ENCODE measurements around the gene POTEH.
"Not testable (repeated sequence)": the region's sequence is repeated elsewhere in the genome, so short reads cannot be mapped to it uniquely, and the experiment has no call there.

DNA sequence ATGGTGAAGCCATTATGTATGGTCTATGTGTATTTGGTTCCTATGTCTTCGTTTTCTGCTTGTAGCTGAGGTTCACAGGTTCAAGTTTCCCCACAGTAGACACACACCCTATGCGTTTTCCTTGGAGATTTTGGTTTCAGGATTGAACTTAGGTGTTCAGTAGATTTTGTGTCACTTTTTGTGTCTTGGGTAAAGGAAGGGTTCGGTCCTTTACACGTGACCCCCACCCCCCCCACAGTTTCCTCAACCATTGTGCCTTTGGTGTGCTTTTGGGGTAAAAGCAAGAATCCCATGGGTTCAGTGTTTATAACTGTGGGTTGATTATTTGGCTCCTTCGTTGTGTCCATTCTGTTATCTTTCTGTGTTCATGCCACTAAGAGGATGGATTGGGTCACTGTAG is 24.3 kb upstream of the POTEH start:
- TF ChIP-seq EZH2 (IDR thresholded peaks at IDR 0.05); POLR2AphosphoS5 (IDR thresholded peaks at IDR 0.05; ENCODE audit: low read depth, low read length); RAD21 (IDR thresholded peaks at IDR 0.05; ENCODE audit: low read depth); POLR2A (IDR thresholded peaks at IDR 0.05; ENCODE audit: borderline replicate concordance, extremely low read depth, insufficient read depth, insufficient read length); EZH2phosphoT487 (IDR thresholded peaks at IDR 0.05; ENCODE audit: borderline replicate concordance); YY1 (IDR thresholded peaks at IDR 0.05; ENCODE audit: extremely low read depth, insufficient replicate concordance, low read depth, low read length); CEBPB (IDR thresholded peaks at IDR 0.05; ENCODE audit: low read depth); SP1 (IDR thresholded peaks at IDR 0.05; ENCODE audit: low read depth); SIN3A (IDR thresholded peaks at IDR 0.05; ENCODE audit: low read depth); ZFX (IDR thresholded peaks at IDR 0.05): not testable (repeated sequence)
- TF ChIP-seq, protein P1, sequence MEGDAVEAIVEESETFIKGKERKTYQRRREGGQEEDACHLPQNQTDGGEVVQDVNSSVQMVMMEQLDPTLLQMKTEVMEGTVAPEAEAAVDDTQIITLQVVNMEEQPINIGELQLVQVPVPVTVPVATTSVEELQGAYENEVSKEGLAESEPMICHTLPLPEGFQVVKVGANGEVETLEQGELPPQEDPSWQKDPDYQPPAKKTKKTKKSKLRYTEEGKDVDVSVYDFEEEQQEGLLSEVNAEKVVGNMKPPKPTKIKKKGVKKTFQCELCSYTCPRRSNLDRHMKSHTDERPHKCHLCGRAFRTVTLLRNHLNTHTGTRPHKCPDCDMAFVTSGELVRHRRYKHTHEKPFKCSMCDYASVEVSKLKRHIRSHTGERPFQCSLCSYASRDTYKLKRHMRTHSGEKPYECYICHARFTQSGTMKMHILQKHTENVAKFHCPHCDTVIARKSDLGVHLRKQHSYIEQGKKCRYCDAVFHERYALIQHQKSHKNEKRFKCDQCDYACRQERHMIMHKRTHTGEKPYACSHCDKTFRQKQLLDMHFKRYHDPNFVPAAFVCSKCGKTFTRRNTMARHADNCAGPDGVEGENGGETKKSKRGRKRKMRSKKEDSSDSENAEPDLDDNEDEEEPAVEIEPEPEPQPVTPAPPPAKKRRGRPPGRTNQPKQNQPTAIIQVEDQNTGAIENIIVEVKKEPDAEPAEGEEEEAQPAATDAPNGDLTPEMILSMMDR (IDR thresholded peaks at IDR 0.05 in 2 of 3, conservative IDR thresholded peaks at IDR 0.05 in 1 of 3; ENCODE audit: borderline replicate concordance in 1 of 3, insufficient read depth in 1 of 3, low read depth in 2 of 3, low read length in 2 of 3) = not testable (repeated sequence)
- TF ChIP-seq, protein P2, sequence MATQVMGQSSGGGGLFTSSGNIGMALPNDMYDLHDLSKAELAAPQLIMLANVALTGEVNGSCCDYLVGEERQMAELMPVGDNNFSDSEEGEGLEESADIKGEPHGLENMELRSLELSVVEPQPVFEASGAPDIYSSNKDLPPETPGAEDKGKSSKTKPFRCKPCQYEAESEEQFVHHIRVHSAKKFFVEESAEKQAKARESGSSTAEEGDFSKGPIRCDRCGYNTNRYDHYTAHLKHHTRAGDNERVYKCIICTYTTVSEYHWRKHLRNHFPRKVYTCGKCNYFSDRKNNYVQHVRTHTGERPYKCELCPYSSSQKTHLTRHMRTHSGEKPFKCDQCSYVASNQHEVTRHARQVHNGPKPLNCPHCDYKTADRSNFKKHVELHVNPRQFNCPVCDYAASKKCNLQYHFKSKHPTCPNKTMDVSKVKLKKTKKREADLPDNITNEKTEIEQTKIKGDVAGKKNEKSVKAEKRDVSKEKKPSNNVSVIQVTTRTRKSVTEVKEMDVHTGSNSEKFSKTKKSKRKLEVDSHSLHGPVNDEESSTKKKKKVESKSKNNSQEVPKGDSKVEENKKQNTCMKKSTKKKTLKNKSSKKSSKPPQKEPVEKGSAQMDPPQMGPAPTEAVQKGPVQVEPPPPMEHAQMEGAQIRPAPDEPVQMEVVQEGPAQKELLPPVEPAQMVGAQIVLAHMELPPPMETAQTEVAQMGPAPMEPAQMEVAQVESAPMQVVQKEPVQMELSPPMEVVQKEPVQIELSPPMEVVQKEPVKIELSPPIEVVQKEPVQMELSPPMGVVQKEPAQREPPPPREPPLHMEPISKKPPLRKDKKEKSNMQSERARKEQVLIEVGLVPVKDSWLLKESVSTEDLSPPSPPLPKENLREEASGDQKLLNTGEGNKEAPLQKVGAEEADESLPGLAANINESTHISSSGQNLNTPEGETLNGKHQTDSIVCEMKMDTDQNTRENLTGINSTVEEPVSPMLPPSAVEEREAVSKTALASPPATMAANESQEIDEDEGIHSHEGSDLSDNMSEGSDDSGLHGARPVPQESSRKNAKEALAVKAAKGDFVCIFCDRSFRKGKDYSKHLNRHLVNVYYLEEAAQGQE (IDR thresholded peaks at IDR 0.05; ENCODE audit: low read depth) = not testable (repeated sequence)

All from HCT116 (cell line).